Measurements from ENCODE around the gene UBAP1L. TPM values are rescaled to one million over a fixed set of nuclear protein-coding genes. Genes with fewer than 3 reads are reported as not detected.

Gene UBAP1L
- total and polyA plus RNA-seq, 2 of the 4 experiments (the other 2 are of a cell fraction), result 0.36 to 1.1 TPM

DNA sequence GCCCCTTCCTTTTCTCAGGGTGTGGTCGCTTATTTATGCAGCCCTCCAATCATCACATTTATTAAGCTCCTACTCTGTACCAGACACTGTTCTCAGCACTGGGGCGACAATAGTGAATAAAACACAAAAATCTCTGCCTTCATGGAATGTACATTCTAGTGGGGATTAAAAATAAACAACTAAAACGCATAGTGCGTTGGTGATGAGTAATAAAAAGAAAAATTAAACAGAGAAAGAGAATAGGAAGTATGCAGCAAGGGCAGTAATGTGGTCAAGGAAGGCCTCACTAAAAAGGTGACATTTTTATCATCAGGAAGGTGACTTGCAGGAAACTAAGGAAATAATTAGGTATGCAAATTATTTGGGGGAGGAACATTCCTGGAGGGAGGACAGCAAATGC is 64.7 kb downstream of the UBAP1L start:
- Histone ChIP-seq H4K8ac (ENCODE audit: low read depth in 2 of 2, low read length in 2 of 2) (peak overlapping the region; percentile 36 to 78; a peak in 2 of 4 replicates), H3K4ac (ENCODE audit: low read depth, low read length) (peak overlapping the region; percentile 83), H3K14ac (replicated peaks; ENCODE audit: low read depth, low read length) (no peak overlapping the region; the same call in 1 of the 2 replicates), H3K4me2 (ENCODE audit: low read depth, low read length) (peak overlapping the region; percentile 64), H3K27me3 (ENCODE audit: control insufficient read depth, insufficient read depth, low read length) (no peaks in the 10 kb centered on the region), H2BK5ac (ENCODE audit: low read depth, low read length, poor library complexity, severe bottlenecking) (peak overlapping the region; percentile 62), H3K36me3 (ENCODE audit: control insufficient read depth, insufficient read depth, low read length) (no peaks in the 10 kb centered on the region), H3K56ac (ENCODE audit: extremely low read depth, insufficient read depth, low read length) (no peak overlapping the region), H2BK20ac (ENCODE audit: low read depth, low read length) (peak overlapping the region; percentile 81), H4K20me1 (ENCODE audit: insufficient read depth, low read length) (no peaks in the 10 kb centered on the region), H3K9ac (ENCODE audit: low read depth, low read length) (no peak overlapping the region), H3K4me3 (ENCODE audit: insufficient read depth, low read depth, low read length) (no peak overlapping the region), H4K91ac (ENCODE audit: insufficient read depth, low read depth, low read length) (peak overlapping the region; percentile 83), H2AK5ac (ENCODE audit: low read depth, low read length) (peak overlapping the region; percentile 95), H3K4me1 (ENCODE audit: control insufficient read depth, insufficient read depth, low read length) (peaks cover 24% of the 10 kb centered on the region), H2AFZ (replicated peaks; ENCODE audit: low read length, poor library complexity) (peak overlapping the region; percentile 58), H4K5ac (ENCODE audit: low read depth, low read length) (peak overlapping the region; percentile 4), H2BK120ac (ENCODE audit: low read depth, low read length) (peak overlapping the region; percentile 90), H3K79me1 (ENCODE audit: low read depth in 1 of 2, low read length in 2 of 2) (no peaks in the 10 kb centered on the region; a peak in 1 of 4 replicates), H3K18ac (ENCODE audit: low read depth, low read length) (peak overlapping the region; percentile 31), H2BK15ac (ENCODE audit: low read depth, low read length) (peak overlapping the region; percentile 55; the same call in 1 of the 3 replicates), H3K27ac (ENCODE audit: insufficient read depth, low read length) (peak overlapping the region; percentile 64), H3K23ac (ENCODE audit: low read depth, low read length) (peak overlapping the region; percentile 27; the same call in 1 of the 2 replicates), H3K9me3 (ENCODE audit: control insufficient read depth, insufficient read depth, low read length) (no peaks in the 10 kb centered on the region), H3K9me1 (ENCODE audit: insufficient read depth, low read length) (peaks cover 25% of the 10 kb centered on the region), H2AK9ac (replicated peaks; ENCODE audit: low read depth, low read length, poor library complexity) (peak overlapping the region; percentile 76)
- TF ChIP-seq MAFK (IDR thresholded peaks at IDR 0.05; ENCODE audit: low read depth, low read length) (no peak), FOS (IDR thresholded peaks at IDR 0.05; ENCODE audit: low read depth, low read length) (peak; percentile 65; the same call in 1 of the 2 replicates)
- intact Hi-C loops (cut with micrococcal nuclease) (no loop called here), dilution Hi-C loops (cut with HindIII; ENCODE audit: low sequenced_read_pairs, unreplicated experiment) (no loop called here), in situ Hi-C loops (cut with MboI; ENCODE audit: low sequenced_read_pairs) (loop anchor here (5.0 kb wide), 1 partner anchor 37 kb away; no protein-coding TSS in a partner anchor)
- WGBS, 2 experiments (ENCODE audit: extremely low coverage in 2 of 2, insufficient read length in 1 of 2), result 0% methylated on average over 2 of the region's 4 CpGs; no CpG with 5 or more reads in 1 of the 2 experiments
- BruUV-seq (replicated peaks), result no TSS peak
- ChIA-PET CTCF (interaction anchor here (1.3 kb wide), 1 partner anchor 16 kb away, joined by 4 read pairs; no protein-coding TSS in a partner anchor), POLR2A (ENCODE audit: unreplicated experiment) (no interaction called here)
- ATAC-seq (ENCODE audit: low read depth), result peak; percentile 74
- DNase-seq, result peak; percentile 64
